Uterus (tissue), 2 donors: ENCODE measurements around the gene MSX1.

Experiments used
- CTCF ChIP-seq, 4 experiments: fragments of 200-600 bp in 2 of 4; fragments of 450-650 bp in 2 of 4; sonication (generic) in 2 of 4; IDR thresholded peaks; one replicate each; pipeline ENCODE4 v1.5.1; 2016 to 2019; ENCODE audit warnings: antibody characterized with exemption in 4 of 4, mild to moderate bottlenecking in 2 of 4, moderate library complexity in 1 of 4
- POLR2A ChIP-seq, 2 donors: fragments of 450-650 bp; IDR thresholded peaks; one replicate each; pipeline ENCODE4 v1.6.1; 2016; ENCODE audit warnings: antibody characterized with exemption in 2 of 2, mild to moderate bottlenecking in 1 of 2, moderate library complexity in 1 of 2

- TF ChIP-seq CTCF (IDR thresholded peaks at IDR 0.05) (no peak), POLR2A (IDR thresholded peaks at IDR 0.05) (no peak)
Observed at GRCh38 chr4:4866866-4867374, 7.5 kb downstream of the MSX1 start.
